Right cardiac atrium (tissue), 5 donors: ENCODE measurements around the gene ARSK. TPM values are rescaled to one million over a fixed set of nuclear protein-coding genes. Genes with fewer than 3 reads are reported as not detected.
A peak's percentile ranks its signal among the peaks of the same experiment; 100 is the strongest.
"Not testable (repeated sequence)": the region's sequence is repeated elsewhere in the genome, so short reads cannot be mapped to it uniquely, and the experiment has no call there.

Experiments
- ATAC-seq, 2 donors: fragments of 200-7000 bp; cut with Tn5 transposase; one replicate each; pipeline versions ENCODE4 v1.8.0 to v1.9.1; 2020; ENCODE audit warnings: moderate library complexity in 2 of 2, mild to moderate bottlenecking in 1 of 2
- DNase-seq, 3 donors: peaks; one replicate each; pipeline ENCODE4 v3.0.0-alpha.2; 2020
- H3K27ac ChIP-seq: one replicate; pipeline ENCODE4 v1.5.1; 2013; ENCODE audit warnings: mild to moderate bottlenecking, low read length, control low read depth, moderate library complexity
- H3K27me3 ChIP-seq: one replicate; pipeline ENCODE4 v1.6.1; 2013; ENCODE audit not compliant: control insufficient read depth, insufficient read depth
- H3K4me1 ChIP-seq: one replicate; pipeline ENCODE4 v1.6.1; 2013; ENCODE audit warnings: low read length; ENCODE audit not compliant: control insufficient read depth, insufficient read depth
- H3K4me3 ChIP-seq: one replicate; pipeline ENCODE4 v1.5.1; 2013; ENCODE audit warnings: low read length, control low read depth
- H3K9me3 ChIP-seq: one replicate; pipeline ENCODE4 v1.6.1; 2013; ENCODE audit warnings: low read length; ENCODE audit not compliant: control insufficient read depth
- WGBS: extraction: QIAGEN DNeasy Blood & Tissue Kit; methylation state at CpG from one replicate; pipeline ENCODE4 v1.1.7; 2013; 5-methylcytosine and 5-hydroxymethylcytosine counted together
- intact Hi-C, 4 donors: fragments of 100-400 bp; cut with DNase I; formaldehyde crosslinking; loops; one replicate each; pipeline versions ENCODE4 v1.11.0 to v1.14.0; 2022 to 2023
- polyA plus RNA-seq: library from polyadenylated mRNA; stranded (reverse); fragments of 200-250 nt; gene quantifications from one replicate; pipeline ENCODE4 v1.2.3, GENCODE V29; 2013
- total RNA-seq, 4 donors: library from RNA; stranded (reverse); fragmentation: NEBNext Ultra II Directional; extraction: Animal tissue kit (Norgen Biotek cat#: 25700); gene quantifications; one replicate each; pipeline ENCODE4 v1.2.1, GENCODE V29; 2021
- donor health status: healthy with polysubstance abuse.
- donor health status: DM: no; HTN: yes; CAD: no.
- donor health status: DM: no; HTN: no; CAD: no.
- donor health status: DM: no; HTN: yes; CAD: no; lungs with severe emphysema.
- donor health status: DM: yes; HTN: yes; CAD: no.

ARSK gene
- total and polyA plus RNA-seq, 5 donors: 3.6 to 5.2 (median 4.2) TPM

DNA sequence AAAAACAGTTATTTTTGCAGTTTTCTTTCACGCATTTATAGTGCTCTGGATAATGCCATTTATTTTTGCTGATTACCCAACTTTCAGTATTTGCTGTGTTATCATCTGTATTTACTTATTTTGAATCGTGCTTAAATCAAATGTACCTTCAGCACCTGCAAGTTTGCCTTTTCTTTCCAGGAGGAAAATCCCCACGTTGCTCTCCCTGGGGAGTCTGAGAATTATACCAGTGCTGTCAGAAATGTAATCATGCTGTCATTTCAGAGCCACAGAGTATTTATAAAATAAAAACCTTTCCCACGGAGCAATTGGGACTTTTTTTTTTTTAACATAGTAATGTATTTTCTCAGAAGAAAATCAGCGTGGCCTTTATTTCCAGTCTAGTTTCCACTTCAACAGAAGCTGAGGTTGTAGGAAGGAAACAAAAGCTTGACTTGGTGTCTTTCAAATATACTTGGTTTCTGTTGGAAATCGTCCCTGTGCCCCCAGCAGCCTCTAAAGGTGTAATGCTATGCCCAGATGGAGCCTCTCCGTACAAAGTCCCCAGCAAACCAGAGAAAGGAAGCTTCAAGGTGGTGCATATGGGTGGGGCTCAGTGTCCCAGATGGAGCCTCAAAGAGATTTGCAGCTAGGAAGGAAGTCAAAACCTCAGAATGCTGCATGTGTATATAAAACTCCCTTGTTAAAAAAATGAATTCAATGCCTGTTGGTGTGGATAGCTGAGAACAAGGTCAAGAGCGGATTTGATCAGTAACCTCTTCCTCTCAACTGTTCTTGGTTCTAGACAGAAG, 67.1 kb downstream of the ARSK start:
- WGBS: 66% methylated on average over 8 of the region's 8 CpGs
- DNase-seq (no peak), ATAC-seq (no peak)
- intact Hi-C loops: no loop called here
- Histone ChIP-seq H3K27me3 (no peaks in the 10 kb centered on the region), H3K9me3 (no peaks in the 10 kb centered on the region), H3K4me3 (no peak overlapping the region), H3K4me1 (no peaks in the 10 kb centered on the region), H3K27ac (no peak overlapping the region)

DNA sequence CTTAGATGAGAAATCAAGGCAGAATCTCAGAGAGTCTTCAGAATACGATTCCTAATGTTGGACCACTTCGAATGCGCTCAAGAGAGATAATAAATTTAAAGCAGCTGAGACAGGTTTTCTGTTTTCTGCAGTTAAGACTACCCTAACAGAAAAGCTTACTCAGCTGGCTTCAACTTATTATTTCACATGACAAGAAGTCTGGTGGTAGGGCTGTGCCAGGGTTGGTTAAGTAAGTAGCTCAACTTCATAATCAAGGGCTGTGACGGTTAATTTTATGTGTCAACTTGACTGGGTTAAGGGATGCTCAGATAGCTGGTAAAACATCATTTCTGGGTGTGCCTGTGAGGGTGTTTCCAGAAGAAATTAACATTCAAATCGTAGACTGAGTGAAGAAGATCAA, 68.8 kb downstream of the ARSK start:
- H3K4me1 ChIP-seq: no peaks in the 10 kb centered on the region
- H3K27me3 ChIP-seq: no peaks in the 10 kb centered on the region
- H3K4me3 ChIP-seq: no peak overlapping the region
- no peaks in the 10 kb centered on the region for H3K9me3 ChIP-seq
- H3K27ac ChIP-seq: no peak overlapping the region
- no peak for ATAC-seq
- intact Hi-C loops: no loop called here
- 94% methylated on average over 5 of the region's 5 CpGs for WGBS
- DNase-seq: no peak

DNA sequence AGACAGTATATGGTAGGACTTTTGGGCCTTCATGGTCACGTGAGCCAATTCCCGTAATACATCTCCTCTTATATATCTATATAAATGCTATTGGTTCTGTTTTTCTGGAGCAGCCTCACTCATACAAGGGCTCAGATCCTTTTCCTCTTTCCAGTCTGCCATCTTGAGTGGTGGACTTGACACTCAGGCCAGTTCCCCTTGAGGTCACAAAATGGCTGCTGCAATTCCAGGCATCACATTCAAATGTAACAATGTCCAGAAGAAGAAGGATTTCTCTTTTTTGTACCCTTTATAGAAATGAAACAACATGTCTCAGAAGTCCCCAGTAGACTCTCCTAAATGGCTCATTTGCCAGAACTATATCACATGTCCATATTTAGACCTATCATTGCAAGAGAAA, 69.5 kb downstream of the ARSK start:
- Histone ChIP-seq H3K9me3 (no peaks in the 10 kb centered on the region), H3K27me3 (no peaks in the 10 kb centered on the region), H3K4me1 (no peaks in the 10 kb centered on the region), H3K4me3 (no peak overlapping the region), H3K27ac (no peak overlapping the region)
- no peak for DNase-seq
- over 99% methylated on average over 2 of the region's 2 CpGs for WGBS
- no peak for ATAC-seq
- intact Hi-C loops: no loop called here

DNA sequence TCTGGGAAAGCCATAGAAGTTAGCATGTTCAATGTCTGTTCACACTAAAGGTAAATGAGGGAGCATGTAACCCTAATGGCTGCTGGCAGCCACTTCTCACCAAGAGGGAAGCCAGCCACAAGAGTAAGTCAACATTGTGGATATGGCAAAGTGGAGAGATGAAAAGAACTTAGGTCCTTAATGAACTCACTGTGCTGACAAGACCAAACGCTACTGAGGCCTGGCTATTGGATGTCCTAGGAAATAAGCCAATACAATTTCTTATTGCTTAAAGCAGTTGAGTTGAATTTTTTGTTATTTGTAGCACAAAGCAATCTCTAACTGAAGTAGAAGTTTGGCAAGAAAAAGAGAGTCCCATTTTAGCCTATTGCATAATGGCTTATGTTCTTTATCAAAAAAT, 71.8 kb downstream of the ARSK start:
- DNase-seq: no peak

DNA sequence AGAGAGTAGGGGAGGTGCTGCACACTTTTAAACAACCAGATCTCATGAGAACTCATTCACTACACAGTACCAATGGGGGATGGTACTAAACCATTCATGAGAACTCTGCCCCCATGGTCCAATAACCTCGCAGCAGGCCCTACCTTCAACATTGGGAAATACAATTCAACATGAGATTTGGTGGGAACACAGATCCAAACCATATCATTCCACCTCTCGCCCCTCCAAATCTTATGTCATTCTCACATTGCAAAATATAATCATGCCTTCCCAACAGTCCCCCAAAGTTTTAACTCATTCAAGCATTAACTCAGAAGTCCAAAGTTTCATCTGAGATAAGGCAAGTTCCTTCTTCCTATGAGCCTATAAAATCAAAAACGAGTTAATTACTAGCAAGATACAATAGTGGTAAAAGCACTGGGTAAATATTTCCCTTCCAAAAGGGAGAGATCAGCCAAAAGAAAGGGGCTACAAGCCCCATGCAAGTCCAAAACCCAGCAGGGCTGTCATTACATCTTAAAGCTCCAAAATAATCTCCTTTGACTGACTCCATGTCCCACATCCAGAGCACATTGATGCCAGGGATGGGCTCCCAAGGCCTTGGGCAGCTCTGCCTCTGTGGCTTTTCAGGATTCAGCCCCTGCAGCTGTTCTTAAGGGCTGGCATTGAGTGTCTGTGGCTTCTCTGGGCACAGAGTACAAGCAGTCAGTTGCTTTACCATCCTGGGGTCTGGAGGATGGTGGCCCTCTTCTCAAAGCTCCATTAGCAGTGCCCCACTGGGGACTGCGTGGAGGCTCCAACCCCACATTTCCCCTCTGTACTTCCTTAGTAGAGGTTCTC, 73.3 kb downstream of the ARSK start:
- H3K27me3 ChIP-seq: no peaks in the 10 kb centered on the region
- H3K9me3 ChIP-seq: no peaks in the 10 kb centered on the region
- DNase-seq: no peak
- H3K27ac ChIP-seq: no peak overlapping the region
- ATAC-seq: no peak
- 84% methylated on average over 4 of the region's 4 CpGs for WGBS
- no peak overlapping the region for H3K4me3 ChIP-seq
- H3K4me1 ChIP-seq: no peaks in the 10 kb centered on the region
- intact Hi-C loops: no loop called here

More for the DNA sequence above, 71.8 kb downstream of the ARSK start:
- WGBS: 66% methylated on average over 1 of the region's 1 CpG
- no peaks in the 10 kb centered on the region for H3K9me3 ChIP-seq
- H3K4me1 ChIP-seq: no peaks in the 10 kb centered on the region
- H3K27ac ChIP-seq: no peak overlapping the region
- no peak overlapping the region for H3K4me3 ChIP-seq
- intact Hi-C loops: no loop called here
- H3K27me3 ChIP-seq: no peaks in the 10 kb centered on the region
- peak; percentile 39 to 77 for ATAC-seq

DNA sequence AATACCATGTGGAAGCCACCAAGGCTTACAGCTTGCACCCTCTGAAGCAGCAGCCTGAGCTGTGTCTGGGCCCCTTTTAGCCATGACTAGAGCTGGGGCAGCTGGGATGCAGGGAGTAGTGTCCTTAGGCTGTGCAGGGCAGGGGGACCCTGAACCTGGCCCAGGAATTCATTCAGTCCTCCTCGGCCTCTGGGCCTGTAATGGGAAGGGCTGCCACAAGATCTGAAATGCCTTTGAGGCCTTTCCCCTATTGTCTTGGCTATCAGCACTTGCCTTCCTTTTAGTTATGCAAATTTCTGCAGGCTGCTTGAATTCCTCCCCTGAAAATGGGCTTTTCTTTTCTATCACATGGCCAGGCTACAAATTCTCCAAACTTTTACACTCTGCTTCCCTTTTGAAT, 74.0 kb downstream of the ARSK start:
- WGBS: 76% methylated on average over 1 of the region's 1 CpG
- Histone ChIP-seq H3K9me3 (no peaks in the 10 kb centered on the region), H3K4me1 (no peaks in the 10 kb centered on the region), H3K27me3 (no peaks in the 10 kb centered on the region), H3K27ac (no peak overlapping the region), H3K4me3 (no peak overlapping the region)
- ATAC-seq: no peak
- intact Hi-C loops: no loop called here
- no peak for DNase-seq

DNA sequence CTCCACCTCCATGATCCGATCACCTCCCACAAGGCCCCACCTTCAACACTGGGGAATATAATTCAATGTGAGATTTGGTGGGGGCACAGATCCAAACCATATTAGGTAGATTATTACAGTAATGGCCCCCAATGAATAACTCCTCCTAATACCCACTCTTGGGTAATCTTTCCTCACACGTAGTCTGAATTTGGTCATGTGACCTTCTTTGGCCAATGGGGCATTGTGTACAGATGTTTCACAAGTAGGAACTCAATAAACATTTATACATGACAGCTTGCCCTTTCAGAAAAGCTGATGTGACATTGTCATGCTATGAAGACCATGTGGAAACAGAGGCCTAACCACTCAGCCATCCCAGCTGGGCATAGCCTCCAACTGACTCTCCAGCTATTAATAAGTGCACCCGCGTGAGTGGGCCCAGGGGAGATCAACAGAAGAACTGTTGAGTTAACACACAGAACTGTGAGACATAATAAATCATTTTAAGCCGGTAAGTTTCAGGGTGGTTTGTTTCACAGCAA, 75.6 kb downstream of the ARSK start:
- no peak overlapping the region for H3K4me3 ChIP-seq
- ATAC-seq (no peak), DNase-seq (no peak)
- no peaks in the 10 kb centered on the region for H3K27me3 ChIP-seq
- 92% methylated on average over 5 of the region's 5 CpGs for WGBS
- no peaks in the 10 kb centered on the region for H3K9me3 ChIP-seq
- H3K4me1 ChIP-seq: no peaks in the 10 kb centered on the region
- H3K27ac ChIP-seq: no peak overlapping the region
- intact Hi-C loops: no loop called here

DNA sequence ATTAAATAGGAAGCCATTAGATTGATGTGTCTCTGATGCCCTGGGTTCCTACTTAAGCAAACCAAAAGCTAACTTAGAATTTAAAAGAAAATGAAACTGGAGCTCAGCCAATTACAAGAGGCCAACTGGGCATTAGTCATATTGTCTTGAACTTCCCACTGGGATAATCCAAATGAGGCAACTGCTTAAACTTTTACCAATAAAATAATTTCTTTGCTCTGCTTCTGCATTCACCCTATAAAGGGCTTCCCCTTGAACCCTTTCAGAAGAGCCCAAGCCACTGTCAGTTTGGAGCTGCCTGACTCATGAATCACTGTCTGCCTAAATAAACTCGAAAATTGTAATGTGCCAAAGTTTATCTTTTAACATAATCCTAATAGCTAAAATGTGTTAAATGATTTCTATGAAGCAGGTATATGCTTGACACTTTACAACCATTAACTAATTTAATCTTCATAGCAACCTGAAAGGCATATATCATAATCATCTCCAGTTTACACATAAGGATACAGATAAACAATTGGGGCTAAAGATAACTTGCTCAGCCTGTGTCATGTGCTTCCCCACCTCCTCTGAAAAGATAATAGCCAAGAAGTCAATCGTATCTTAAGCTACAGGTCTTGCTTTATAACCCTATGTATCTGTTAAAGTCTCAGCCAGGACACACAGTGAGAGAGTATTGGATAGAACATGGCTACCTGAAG, 76.5 kb downstream of the ARSK start:
- H3K27ac ChIP-seq: no peak overlapping the region

DNA sequence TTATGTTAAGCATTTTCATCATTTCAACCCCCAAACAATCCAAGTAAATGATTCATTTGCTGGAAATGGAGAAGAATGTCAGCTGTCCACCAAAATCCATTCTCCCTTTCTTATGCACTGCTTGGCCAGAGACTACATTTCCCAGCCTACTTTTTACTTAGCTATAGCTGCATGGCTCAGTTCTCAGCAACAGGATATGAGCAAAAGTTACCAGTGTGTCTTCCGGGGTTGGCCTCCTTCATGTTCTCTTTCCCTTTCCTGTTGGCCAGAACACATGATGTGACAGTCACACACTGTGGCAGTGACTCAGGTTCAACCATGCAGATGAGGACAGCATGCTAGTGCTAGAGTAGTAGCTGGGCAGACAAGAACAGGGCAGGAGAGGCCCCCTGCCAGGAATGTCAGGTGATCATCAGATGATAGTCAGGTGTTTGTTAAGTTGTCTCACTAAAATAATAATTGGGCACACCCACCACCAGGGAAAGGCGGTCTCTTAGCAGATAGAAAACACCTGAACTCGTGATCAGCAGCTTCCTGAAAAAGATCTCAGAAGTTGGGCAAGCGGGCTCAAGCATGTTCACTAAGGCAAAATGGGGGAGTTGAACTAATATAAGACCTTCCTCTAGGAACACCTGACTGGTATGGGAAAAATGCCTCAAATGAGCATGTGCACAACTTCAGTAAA, 77.2 kb downstream of the ARSK start:
- no peak overlapping the region for H3K4me3 ChIP-seq
- H3K4me1 ChIP-seq: no peaks in the 10 kb centered on the region
- H3K27me3 ChIP-seq: no peaks in the 10 kb centered on the region
- no peaks in the 10 kb centered on the region for H3K9me3 ChIP-seq
- peak; percentile 52 to 83 for ATAC-seq
- DNase-seq: no peak
- no peak overlapping the region for H3K27ac ChIP-seq
- intact Hi-C loops: no loop called here
- WGBS: 82% methylated on average over 4 of the region's 4 CpGs

More for the DNA sequence above, 76.5 kb downstream of the ARSK start:
- intact Hi-C loops: no loop called here
- Histone ChIP-seq H3K4me1 (no peaks in the 10 kb centered on the region), H3K4me3 (no peak overlapping the region), H3K27me3 (no peaks in the 10 kb centered on the region), H3K9me3 (no peaks in the 10 kb centered on the region)
- DNase-seq (no peak), ATAC-seq (peak; percentile 12 to 38)
- WGBS: 49% methylated on average over 2 of the region's 2 CpGs

DNA sequence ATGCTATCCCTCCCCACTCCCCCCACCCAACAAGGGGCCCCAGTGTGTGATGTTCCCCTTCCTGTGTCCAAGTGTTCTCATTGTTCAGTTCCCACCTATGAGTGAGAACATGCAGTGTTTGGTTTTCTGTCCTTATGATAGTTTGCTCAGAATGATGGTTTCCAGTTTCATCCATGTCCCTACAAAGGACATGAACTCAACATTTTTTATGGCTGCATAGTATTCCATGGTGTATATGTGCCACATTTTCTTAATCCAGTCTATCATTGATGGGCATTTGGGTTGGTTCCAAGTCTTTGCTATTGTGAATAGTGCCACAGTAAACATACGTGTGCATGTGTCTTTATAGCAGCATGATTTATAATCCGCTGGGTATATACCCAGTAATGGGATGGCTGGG, 78.0 kb downstream of the ARSK start:
- intact Hi-C loops, H3K4me3 ChIP-seq, H3K9me3 ChIP-seq, H3K27ac ChIP-seq, H3K4me1 ChIP-seq, DNase-seq, ATAC-seq, H3K27me3 ChIP-seq: not testable (repeated sequence)
- WGBS: 98% methylated on average over 2 of the region's 2 CpGs
